NCI-H526 treated with DMSO at 0.1 percent for 48 hours (cell line): Measurements from ENCODE around the gene PTPRN2.
A peak's percentile ranks its signal among the peaks of the same experiment; 100 is the strongest.
"Not testable (repeated sequence)": the region's sequence is repeated elsewhere in the genome, so short reads cannot be mapped to it uniquely, and the experiment has no call there.

Source experiments
- DNase-seq: peaks from one replicate; lab custom pipeline; 2025; lab: John Stamatoyannopoulos, UW

Gene PTPRN2

GRCh38 chr7:158419238-158419785, 168.3 kb downstream of the PTPRN2 start:
- no peak for DNase-seq

GRCh38 chr7:158418395-158418794, 169.2 kb downstream of the PTPRN2 start:
- not testable (repeated sequence) for DNase-seq

- no peak for DNase-seq
Measured at GRCh38 chr7:158416283-158416933, 171.2 kb downstream of the PTPRN2 start.

- no peak for DNase-seq
Measured at GRCh38 chr7:158415316-158415715, 172.3 kb downstream of the PTPRN2 start.

- no peak for DNase-seq
Measured at GRCh38 chr7:158414486-158414961, 173.1 kb downstream of the PTPRN2 start.

- no peak for DNase-seq
Measured at GRCh38 chr7:158414002-158414401, 173.6 kb downstream of the PTPRN2 start.

GRCh38 chr7:158411232-158411950, 176.2 kb downstream of the PTPRN2 start:
- DNase-seq, result no peak

GRCh38 chr7:158410720-158411119, 176.9 kb downstream of the PTPRN2 start:
- no peak for DNase-seq

GRCh38 chr7:158409816-158410330, 177.8 kb downstream of the PTPRN2 start:
- no peak for DNase-seq

GRCh38 chr7:158409120-158409519, 178.5 kb downstream of the PTPRN2 start:
- DNase-seq, result no peak

- DNase-seq, result no peak
Measured at GRCh38 chr7:158408318-158408920, 179.2 kb downstream of the PTPRN2 start.

- DNase-seq, result peak; percentile 12
Measured at GRCh38 chr7:158407581-158408317, 179.9 kb downstream of the PTPRN2 start.

GRCh38 chr7:158406801-158407200, 180.8 kb downstream of the PTPRN2 start:
- DNase-seq, result no peak

- no peak for DNase-seq
Measured at GRCh38 chr7:158406364-158406763, 181.3 kb downstream of the PTPRN2 start.

- DNase-seq, result not testable (repeated sequence)
Measured at GRCh38 chr7:158405771-158406170, 181.9 kb downstream of the PTPRN2 start.

GRCh38 chr7:158405324-158405723, 182.3 kb downstream of the PTPRN2 start:
- DNase-seq, result no peak

- no peak for DNase-seq
Measured at GRCh38 chr7:158404031-158404761, 183.4 kb downstream of the PTPRN2 start.

GRCh38 chr7:158403013-158403821, 184.4 kb downstream of the PTPRN2 start:
- no peak for DNase-seq

- no peak for DNase-seq
Measured at GRCh38 chr7:158402471-158402870, 185.2 kb downstream of the PTPRN2 start.

GRCh38 chr7:158401826-158402225, 185.8 kb downstream of the PTPRN2 start:
- DNase-seq, result no peak
